B cell (primary cell): ENCODE measurements around the gene GDF2. TPM values are rescaled to one million over a fixed set of nuclear protein-coding genes. Genes with fewer than 3 reads are reported as not detected.

Experiments used
- ATAC-seq: fragments of 200-7000 bp; cut with Tn5 transposase; one replicate; pipeline ENCODE4 v1.10.0; 2021; ENCODE audit warnings: low read depth, mild to moderate bottlenecking, moderate number of reproducible peaks, moderate library complexity
- CTCF ChIA-PET: fragments of 350-600 bp; sonication (Branson Sonifier 250); formaldehyde crosslinking; loops from one replicate; lab custom pipeline; 2021; ENCODE audit warnings: antibody characterized with exemption, inconsistent platforms; lab: Charles Lee
- POLR2A ChIA-PET: fragments of 350-600 bp; sonication (Branson Sonifier 250); formaldehyde crosslinking; loops from one replicate; lab custom pipeline; 2021; ENCODE audit warnings: antibody characterized with exemption; lab: Charles Lee
- DNase-seq: peaks from one replicate; pipeline ENCODE4 v3.0.0; 2013
- H2AFZ ChIP-seq: 2 replicates; pipeline ENCODE4 v1.6.1; 2012; ENCODE audit warnings: mild to moderate bottlenecking, low read depth, low read length; ENCODE audit not compliant: insufficient read depth, poor library complexity, severe bottlenecking
- H3K27ac ChIP-seq, 2 donors: 1 replicate in 1 of 2; 2 replicates in 1 of 2; pipeline ENCODE4 v1.5.1; 2012 to 2013; ENCODE audit warnings: low read length in 2 of 2, mild to moderate bottlenecking in 2 of 2, moderate library complexity in 1 of 2
- H3K27me3 ChIP-seq, 4 experiments: fragments of 200-600 bp in 1 of 4; sonication (generic) in 1 of 4; replicated peaks in 1 of 4; 1 replicate in 2 of 4; 2 replicates in 2 of 4; pipeline versions ENCODE4 v1.6.1 to v1.7.0; 2013 to 2016; ENCODE audit warnings: low read length in 3 of 4, mild to moderate bottlenecking in 2 of 4, mixed read lengths in 1 of 4, moderate library complexity in 1 of 4; ENCODE audit not compliant: insufficient read depth in 4 of 4, control insufficient read depth in 3 of 4; ENCODE audit errors: control extremely low read depth in 1 of 4
- H3K36me3 ChIP-seq, 2 experiments: replicated peaks in 1 of 2; 1 replicate in 1 of 2; 2 replicates in 1 of 2; pipeline versions ENCODE4 v1.6.1 to v1.7.1; 2013; ENCODE audit warnings: low read length in 1 of 2; ENCODE audit not compliant: insufficient read depth in 2 of 2, control insufficient read depth in 1 of 2; ENCODE audit errors: control extremely low read depth in 1 of 2, extremely low read depth in 1 of 2
- H3K4me1 ChIP-seq, 2 donors: fragments of 200-600 bp in 1 of 2; sonication (generic) in 1 of 2; 1 replicate in 1 of 2; 2 replicates in 1 of 2; pipeline versions ENCODE4 v1.5.1 to v1.6.1; 2013 to 2017; ENCODE audit warnings: low read length in 2 of 2; ENCODE audit not compliant: control insufficient read depth in 2 of 2, insufficient read depth in 2 of 2
- H3K4me2 ChIP-seq: replicated peaks from 2 replicates; pipeline ENCODE3; 2012; ENCODE audit warnings: mild to moderate bottlenecking, low read depth, low read length; ENCODE audit not compliant: poor library complexity, severe bottlenecking
- H3K4me3 ChIP-seq, 5 experiments: fragments of 200-600 bp in 1 of 5; sonication (generic) in 1 of 5; 1 replicate in 3 of 5; 2 replicates in 2 of 5; pipeline versions ENCODE4 v1.5.1 to v1.7.0; 2011 to 2016; ENCODE audit warnings: low read length in 4 of 5, mild to moderate bottlenecking in 4 of 5, low read depth in 2 of 5, control low read depth in 1 of 5, moderate library complexity in 1 of 5; ENCODE audit not compliant: insufficient read depth in 1 of 5; ENCODE audit errors: control extremely low read depth in 1 of 5, extremely low read depth in 1 of 5
- H3K79me2 ChIP-seq: fragments of 200-600 bp; sonication (generic); one replicate; pipeline ENCODE4 v1.6.0; 2016; ENCODE audit warnings: low read length; ENCODE audit not compliant: control insufficient read depth, insufficient read depth
- H3K9ac ChIP-seq: fragments of 200-600 bp; sonication (generic); 2 replicates; pipeline ENCODE4 v1.6.1; 2017; ENCODE audit warnings: mild to moderate bottlenecking, low read length, moderate library complexity
- H3K9me3 ChIP-seq, 3 donors: one replicate each; pipeline versions ENCODE4 v1.6.1 to v1.7.1; 2013; ENCODE audit warnings: low read length in 2 of 3; ENCODE audit not compliant: control insufficient read depth in 2 of 3, insufficient read depth in 1 of 3; ENCODE audit errors: control extremely low read depth in 1 of 3
- H4K20me1 ChIP-seq: 2 replicates; pipeline ENCODE4 v1.6.0; 2012; ENCODE audit warnings: mild to moderate bottlenecking, low read length; ENCODE audit not compliant: insufficient read depth, control insufficient read depth, poor library complexity, severe bottlenecking
- H3K27ac Mint-ChIP-seq: one replicate; pipeline ENCODE4 v1.8.0; 2021; ENCODE audit warnings: mixed read lengths
- H3K27me3 Mint-ChIP-seq: one replicate; pipeline ENCODE4 v1.8.0; 2021; ENCODE audit warnings: mixed read lengths
- H3K4me1 Mint-ChIP-seq: one replicate; pipeline ENCODE4 v1.8.0; 2021; ENCODE audit warnings: mixed read lengths
- H3K4me3 Mint-ChIP-seq: one replicate; pipeline ENCODE4 v1.8.0; 2021; ENCODE audit warnings: mixed read lengths
- H3K9me3 Mint-ChIP-seq: one replicate; pipeline ENCODE4 v1.8.0; 2022; ENCODE audit warnings: mixed read lengths; ENCODE audit not compliant: insufficient read depth
- CTCF ChIP-seq: fragments of 200-600 bp; IDR thresholded peaks from one replicate; pipeline ENCODE4 v1.8.0; 2022; ENCODE audit warnings: antibody characterized with exemption, mild to moderate bottlenecking
- EZH2 ChIP-seq: IDR thresholded peaks from 2 replicates; pipeline ENCODE4 v1.6.1; 2012; ENCODE audit warnings: borderline replicate concordance, low read depth, mild to moderate bottlenecking, moderate library complexity, low read length; ENCODE audit not compliant: insufficient read depth, poor library complexity, severe bottlenecking
- WGBS: methylation state at CpG from one replicate; pipeline ENCODE4 v1.1.5; 2013; ENCODE audit warnings: missing lambda C conversion rate; ENCODE audit not compliant: insufficient coverage; 5-methylcytosine and 5-hydroxymethylcytosine counted together
- intact Hi-C: fragments of 100-400 bp; cut with micrococcal nuclease; formaldehyde crosslinking; loops from one replicate; pipeline ENCODE4 v1.10.0; 2022
- polyA plus RNA-seq: library from polyadenylated mRNA; depleted of rRNA; stranded (reverse); fragments of >200 nt; gene quantifications from 2 replicates; pipeline ENCODE4 v1.2.3, GENCODE V29; 2012
- total RNA-seq, 2 donors: library from RNA; stranded (reverse); fragments of 120-200 nt in 1 of 2; gene quantifications; 1 replicate in 1 of 2; 2 replicates in 1 of 2; pipeline versions ENCODE4 v1.2.3 to v1.2.4, GENCODE V29; 2013 to 2022

GDF2 gene
- total and polyA plus RNA-seq, 2 donors (not counting 1 experiment from before 2014, with no cell fraction given) = not detected

- Mint-ChIP-seq H3K27me3 (no peaks in the 10 kb centered on the region), H3K4me3 (no peak overlapping the region), H3K9me3 (no peaks in the 10 kb centered on the region), H3K27ac (no peak overlapping the region), H3K4me1 (no peaks in the 10 kb centered on the region)
- Histone ChIP-seq H3K9me3 (no peaks in the 10 kb centered on the region), H3K27ac (no peak overlapping the region), H3K9ac (no peak overlapping the region), H3K79me2 (no peaks in the 10 kb centered on the region), H3K4me2 (no peak overlapping the region), H2AFZ (no peak overlapping the region), H4K20me1 (no peaks in the 10 kb centered on the region), H3K4me3 (no peak overlapping the region), H3K27me3 (no peaks in the 10 kb centered on the region), H3K36me3 (no peaks in the 10 kb centered on the region), H3K4me1 (no peaks in the 10 kb centered on the region)
- CTCF ChIA-PET = interaction anchor here (1.4 kb wide), 1 partner anchor 12 kb away, joined by 3 read pairs; no protein-coding TSS in a partner anchor
- 93% methylated on average over 7 of the region's 14 CpGs for WGBS
- POLR2A ChIA-PET = no interaction called here
- DNase-seq (no peak), ATAC-seq (no peak)
- intact Hi-C loops = no loop called here
- TF ChIP-seq CTCF (no peak), EZH2 (no peak)
These were observed 29.9 kb downstream of the GDF2 start for GRCh38 chr10:47351899-47352815.

GRCh38 chr10:47353351-47353750 lies 31.1 kb downstream of the GDF2 start:
- CTCF ChIA-PET = interaction anchor here (1.4 kb wide), 1 partner anchor 14 kb away, joined by 3 read pairs; no protein-coding TSS in a partner anchor
- H3K4me1 Mint-ChIP-seq = no peaks in the 10 kb centered on the region
- no peak overlapping the region for H3K9ac ChIP-seq
- no peak overlapping the region for H3K4me2 ChIP-seq
- H3K27ac Mint-ChIP-seq = no peak overlapping the region
- no peak overlapping the region for H3K4me3 ChIP-seq
- H3K27me3 Mint-ChIP-seq = no peaks in the 10 kb centered on the region
- intact Hi-C loops = no loop called here
- no peak overlapping the region for H3K4me3 Mint-ChIP-seq
- DNase-seq (no peak), ATAC-seq (no peak)
- H3K27me3 ChIP-seq = no peaks in the 10 kb centered on the region
- no peak overlapping the region for H3K27ac ChIP-seq
- 97% methylated on average over 5 of the region's 6 CpGs for WGBS
- H3K36me3 ChIP-seq = no peaks in the 10 kb centered on the region
- H2AFZ ChIP-seq = no peak overlapping the region
- TF ChIP-seq CTCF = no peak
- no peak for TF ChIP-seq EZH2
- no peaks in the 10 kb centered on the region for H4K20me1 ChIP-seq
- no peaks in the 10 kb centered on the region for H3K4me1 ChIP-seq
- no peaks in the 10 kb centered on the region for H3K9me3 ChIP-seq
- no peaks in the 10 kb centered on the region for H3K79me2 ChIP-seq
- H3K9me3 Mint-ChIP-seq = no peaks in the 10 kb centered on the region
- POLR2A ChIA-PET = no interaction called here
